Activated T-helper 2 cell treated with anti-CD3 and anti-CD28 coated beads, Interferon-gamma antibody, Interleukin-2, Interleukin-4, amounts not matched to agents 10 μg/mL and 5 μg/mL and 100 μg/mL, durations not matched to agents 14 hours and 24 hours and 36 hours (primary cell): ENCODE results near the gene ATG16L2. TPM values are rescaled to one million over a fixed set of nuclear protein-coding genes. Genes with fewer than 3 reads are reported as not detected.
"Not testable (repeated sequence)": the region's sequence is repeated elsewhere in the genome, so short reads cannot be mapped to it uniquely, and the experiment has no call there.

Experiments
- DNase-seq: peaks from one replicate; pipeline ENCODE4 v3.0.0; 2021; ENCODE audit warnings: low spot score
- H3K27ac Mint-ChIP-seq: one replicate; pipeline ENCODE4 v1.8.0; 2021; ENCODE audit warnings: mixed read lengths
- H3K27me3 Mint-ChIP-seq: one replicate; pipeline ENCODE4 v1.8.0; 2021; ENCODE audit warnings: low read depth, mixed read lengths
- H3K36me3 Mint-ChIP-seq: one replicate; pipeline ENCODE4 v1.8.0; 2021; ENCODE audit warnings: low read depth, mixed read lengths
- H3K4me1 Mint-ChIP-seq: one replicate; pipeline ENCODE4 v1.8.0; 2021; ENCODE audit warnings: low read depth, mixed read lengths
- H3K4me3 Mint-ChIP-seq: one replicate; pipeline ENCODE4 v1.8.0; 2021; ENCODE audit warnings: low read depth, mild to moderate bottlenecking, moderate library complexity, mixed read lengths
- H3K9me3 Mint-ChIP-seq: one replicate; pipeline ENCODE4 v1.8.0; 2021; ENCODE audit warnings: mixed read lengths
- intact Hi-C: fragments of 100-400 bp; cut with micrococcal nuclease; formaldehyde crosslinking; loops from one replicate; pipeline ENCODE4 v1.15.1; 2023
- total RNA-seq: library from RNA; stranded (reverse); gene quantifications from 2 replicates; pipeline ENCODE4 v1.2.3, GENCODE V29; 2022

Gene ATG16L2
- total RNA-seq, 1 donor from 2014 or later, result 87.1 TPM

DNA sequence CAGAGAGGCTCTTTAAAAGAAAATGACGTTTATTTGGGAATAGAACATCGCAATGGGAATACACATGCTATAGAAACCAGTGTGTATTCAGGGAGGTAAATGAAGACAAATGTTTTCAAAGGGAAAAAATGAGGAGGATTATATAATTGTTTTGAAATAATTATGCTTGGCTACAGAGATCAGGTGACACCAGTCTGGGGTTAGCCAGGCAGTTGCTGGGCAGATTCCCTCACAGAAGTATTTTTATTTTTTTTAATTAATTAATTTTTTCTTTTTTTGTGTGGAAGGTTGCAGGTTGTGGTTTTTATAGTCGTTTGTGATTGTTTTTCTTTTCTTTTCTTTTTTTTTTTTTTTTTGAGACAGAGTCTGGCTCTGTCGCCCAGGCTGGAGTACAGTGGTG, 14.8 kb upstream of the ATG16L2 start:
- Mint-ChIP-seq H3K27me3 (no peaks in the 10 kb centered on the region), H3K4me1 (peaks cover 5% of the 10 kb centered on the region), H3K4me3 (no peak overlapping the region), H3K27ac (no peak overlapping the region), H3K36me3 (no peaks in the 10 kb centered on the region), H3K9me3 (no peaks in the 10 kb centered on the region)
- intact Hi-C loops, result no loop called here
- no peak for DNase-seq

DNA sequence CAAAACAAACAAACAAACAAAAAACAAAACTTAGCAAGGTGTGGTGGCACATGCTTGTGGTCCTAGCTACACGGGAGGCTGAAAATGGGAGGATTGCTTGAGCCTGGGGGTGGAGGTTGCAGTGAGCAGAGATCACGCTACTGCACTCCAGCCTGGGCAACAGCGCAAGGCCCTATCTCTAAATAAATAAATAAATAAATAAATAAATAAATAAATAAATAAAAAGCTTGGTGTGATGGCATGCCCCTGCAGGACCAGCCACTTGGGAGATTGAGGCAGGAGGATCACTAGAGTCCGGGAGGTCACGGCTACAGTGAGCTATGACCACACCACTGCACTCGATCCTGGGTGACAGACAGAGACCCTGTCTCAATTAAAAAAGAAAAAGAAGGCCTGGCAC, 11.4 kb upstream of the ATG16L2 start:
- no peak for DNase-seq
- peaks cover 1% of the 10 kb centered on the region for H3K4me1 Mint-ChIP-seq
- no peak overlapping the region for H3K4me3 Mint-ChIP-seq
- intact Hi-C loops, result no loop called here
- no peaks in the 10 kb centered on the region for H3K27me3 Mint-ChIP-seq
- peaks cover 15% of the 10 kb centered on the region for H3K36me3 Mint-ChIP-seq
- no peaks in the 10 kb centered on the region for H3K9me3 Mint-ChIP-seq
- no peak overlapping the region for H3K27ac Mint-ChIP-seq

DNA sequence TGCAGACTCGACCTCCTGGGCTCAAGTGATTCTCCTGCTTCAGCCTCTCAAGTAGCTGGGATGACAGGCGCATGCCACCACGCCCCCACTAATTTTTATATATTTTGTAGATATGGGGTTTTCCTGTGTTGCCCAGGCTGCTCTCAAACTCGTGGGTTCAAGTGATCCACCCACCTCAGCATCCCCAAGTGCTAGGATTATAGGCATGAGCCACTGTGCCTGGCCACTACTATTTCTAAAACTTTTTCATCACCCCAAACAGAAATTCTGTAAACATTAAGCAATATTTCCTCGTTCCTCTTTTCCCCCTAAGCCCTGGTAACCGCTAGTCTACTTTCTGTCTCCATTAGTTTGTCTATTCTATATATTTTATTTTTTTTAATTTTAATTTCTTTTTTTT, 9.0 kb upstream of the ATG16L2 start:
- Mint-ChIP-seq H3K27ac (no peak overlapping the region), H3K4me1 (peaks cover 5% of the 10 kb centered on the region), H3K36me3 (peaks cover 35% of the 10 kb centered on the region), H3K9me3 (no peaks in the 10 kb centered on the region), H3K27me3 (no peaks in the 10 kb centered on the region), H3K4me3 (no peak overlapping the region)
- intact Hi-C loops, result no loop called here
- DNase-seq, result no peak

DNA sequence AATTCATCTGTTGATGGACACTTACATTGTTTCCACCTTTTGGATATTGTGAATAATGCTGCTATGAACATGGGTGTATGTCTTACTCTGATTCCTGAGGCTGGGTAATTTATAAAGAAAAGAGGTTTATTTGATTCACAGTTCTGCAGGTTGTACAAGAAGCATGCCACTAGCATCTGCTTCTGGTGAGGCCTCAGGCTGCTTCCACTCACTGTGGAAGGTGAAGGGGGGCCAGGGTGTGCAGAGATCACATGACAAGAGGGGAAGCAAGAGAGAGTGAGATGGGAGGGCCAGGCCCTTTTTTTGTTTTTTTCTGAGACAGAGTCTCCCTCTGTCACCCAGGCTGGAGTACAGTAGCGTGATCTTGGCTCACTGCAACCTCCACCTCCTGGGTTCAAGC, 7.8 kb upstream of the ATG16L2 start:
- H3K4me1 Mint-ChIP-seq, intact Hi-C loops, H3K27me3 Mint-ChIP-seq, H3K4me3 Mint-ChIP-seq, DNase-seq, H3K9me3 Mint-ChIP-seq, H3K27ac Mint-ChIP-seq: not testable (repeated sequence)
- H3K36me3 Mint-ChIP-seq, result peaks cover 42% of the 10 kb centered on the region

DNA sequence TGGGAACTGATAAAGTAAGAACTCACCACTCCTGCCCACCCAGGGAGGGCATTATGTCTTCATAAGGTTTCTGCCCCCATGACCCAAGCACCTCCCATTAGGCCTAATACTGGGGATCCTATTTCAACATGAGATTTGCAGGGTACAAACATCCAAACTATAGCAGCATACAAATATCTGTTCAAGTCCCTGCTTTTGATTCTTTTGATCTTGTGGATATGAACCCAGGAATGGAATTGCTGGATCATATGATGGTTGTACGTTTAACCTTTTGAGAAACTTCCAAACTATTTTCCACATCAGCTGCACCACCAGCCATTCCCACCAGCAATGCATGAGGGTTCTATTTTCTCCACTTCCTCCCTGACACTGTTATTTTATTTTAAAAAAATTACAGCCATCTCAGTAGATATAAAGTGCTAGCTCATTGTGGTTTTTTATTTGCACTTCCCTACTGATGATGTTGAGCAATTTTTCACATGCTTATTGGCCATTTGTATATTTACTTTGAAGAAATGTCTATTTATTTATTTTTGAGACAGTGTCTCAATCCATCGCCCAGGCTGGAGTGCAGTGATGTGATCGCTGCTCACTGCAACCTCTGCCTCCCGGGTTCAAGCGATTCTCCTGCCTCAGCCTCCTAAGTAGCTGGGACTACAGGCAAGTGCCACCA, 7.1 kb upstream of the ATG16L2 start:
- no peaks in the 10 kb centered on the region for H3K9me3 Mint-ChIP-seq
- peaks cover 14% of the 10 kb centered on the region for H3K4me1 Mint-ChIP-seq
- H3K27ac Mint-ChIP-seq, result no peak overlapping the region
- no peak for DNase-seq
- intact Hi-C loops, result no loop called here
- H3K36me3 Mint-ChIP-seq, result peaks cover 50% of the 10 kb centered on the region
- no peak overlapping the region for H3K4me3 Mint-ChIP-seq
- no peaks in the 10 kb centered on the region for H3K27me3 Mint-ChIP-seq

DNA sequence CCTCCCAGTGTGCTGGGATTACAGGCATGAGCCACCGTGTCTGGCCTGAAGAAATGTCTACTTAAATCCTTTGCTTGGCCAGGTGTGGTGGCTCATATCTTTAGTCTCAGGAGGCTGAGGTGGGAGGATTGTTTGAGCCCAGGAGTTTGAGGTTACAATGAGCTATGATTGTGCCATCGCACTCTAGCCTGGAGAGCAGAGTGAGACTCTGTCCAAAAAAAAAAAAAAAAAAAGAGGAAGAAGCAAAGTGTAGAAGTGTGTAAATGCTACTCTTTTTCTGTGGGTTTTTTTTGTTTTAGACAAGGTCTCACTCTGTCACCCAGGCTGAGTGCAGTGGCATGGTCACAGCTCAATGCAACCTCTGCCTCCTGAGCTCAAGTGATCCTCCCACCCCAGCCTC, 6.4 kb upstream of the ATG16L2 start:
- Mint-ChIP-seq H3K9me3 (no peaks in the 10 kb centered on the region), H3K4me3 (no peak overlapping the region), H3K4me1 (peaks cover 17% of the 10 kb centered on the region), H3K36me3 (peaks cover 54% of the 10 kb centered on the region), H3K27ac (no peak overlapping the region), H3K27me3 (no peaks in the 10 kb centered on the region)
- no peak for DNase-seq
- intact Hi-C loops, result no loop called here

DNA sequence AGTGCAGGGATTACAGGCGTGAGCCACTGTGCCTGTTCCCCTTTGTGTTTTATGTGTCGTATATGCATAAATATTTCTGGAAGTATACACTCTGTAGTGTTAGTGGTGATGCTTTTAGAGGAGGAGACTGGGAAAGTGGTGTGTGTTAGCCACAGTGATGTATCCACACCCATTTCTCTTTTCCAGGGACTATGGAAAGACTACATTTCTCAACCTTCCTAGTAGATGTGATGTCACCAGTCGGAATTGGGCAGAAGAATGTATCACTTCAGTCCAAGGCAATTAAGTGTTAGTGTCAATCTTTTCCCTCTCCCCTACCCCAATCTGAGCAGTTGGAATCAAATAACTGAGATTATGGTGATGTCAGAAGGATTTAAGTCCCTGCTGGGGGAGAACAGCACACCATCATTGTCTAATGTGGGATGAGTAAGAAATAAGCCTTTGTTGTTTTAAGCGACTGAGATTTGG, 5.8 kb upstream of the ATG16L2 start:
- no peak for DNase-seq
- H3K27me3 Mint-ChIP-seq, result no peaks in the 10 kb centered on the region
- peaks cover 20% of the 10 kb centered on the region for H3K4me1 Mint-ChIP-seq
- H3K27ac Mint-ChIP-seq, result peak overlapping the region; percentile 40
- H3K9me3 Mint-ChIP-seq, result no peaks in the 10 kb centered on the region
- H3K36me3 Mint-ChIP-seq, result peaks cover 60% of the 10 kb centered on the region
- no peak overlapping the region for H3K4me3 Mint-ChIP-seq
- intact Hi-C loops, result no loop called here

DNA sequence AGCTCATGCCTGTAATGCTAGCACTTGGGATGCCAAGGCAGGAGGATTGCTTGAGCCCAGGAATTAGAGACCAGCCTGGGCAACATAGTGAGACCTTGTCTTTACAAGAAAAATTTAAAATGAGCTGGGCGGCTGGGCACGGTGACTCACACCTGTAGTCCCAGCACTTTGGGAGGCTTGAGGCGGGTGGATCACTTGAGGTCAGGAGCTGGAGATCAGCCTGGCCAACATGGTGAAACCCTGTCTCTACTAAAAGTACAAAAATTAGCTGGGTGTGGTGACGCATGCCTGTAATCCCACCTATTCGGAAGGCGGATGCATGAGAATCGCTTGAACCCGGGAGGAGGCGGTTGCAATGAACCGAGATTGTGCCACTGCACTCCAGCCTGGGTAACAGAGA, 2.5 kb upstream of the ATG16L2 start:
- H3K27ac Mint-ChIP-seq, result peak overlapping the region; percentile 24
- H3K4me1 Mint-ChIP-seq, result peaks cover 31% of the 10 kb centered on the region
- H3K27me3 Mint-ChIP-seq, H3K9me3 Mint-ChIP-seq, DNase-seq: not testable (repeated sequence)
- H3K36me3 Mint-ChIP-seq, result peaks cover 60% of the 10 kb centered on the region
- peak overlapping the region; percentile 75 for H3K4me3 Mint-ChIP-seq
- intact Hi-C loops, result loop anchor here (5.0 kb wide), 1 partner anchor 74 kb away; no protein-coding TSS in a partner anchor

DNA sequence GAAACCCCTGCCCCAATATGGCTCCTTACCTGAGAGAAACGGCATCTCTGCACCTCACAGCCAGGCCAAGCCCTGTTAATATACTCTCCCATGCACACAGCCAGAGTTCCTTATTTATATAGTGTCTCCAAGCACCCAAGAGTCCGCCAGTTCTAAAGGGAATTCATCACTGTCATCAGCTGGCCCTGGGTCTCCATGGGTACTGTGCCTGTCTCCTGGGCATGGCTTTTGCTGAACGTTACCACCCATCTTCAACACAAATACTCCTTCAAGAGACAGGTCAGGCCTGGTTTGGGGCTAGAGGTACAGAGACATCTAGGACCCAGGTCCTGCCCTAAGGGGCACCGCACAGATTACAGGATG, 1.6 kb upstream of the ATG16L2 start:
- DNase-seq, result no peak
- no peaks in the 10 kb centered on the region for H3K27me3 Mint-ChIP-seq
- intact Hi-C loops, result loop anchor here (5.0 kb wide), 1 partner anchor 75 kb away; no protein-coding TSS in a partner anchor
- peak overlapping the region; percentile 97 for H3K27ac Mint-ChIP-seq
- H3K9me3 Mint-ChIP-seq, result no peaks in the 10 kb centered on the region
- H3K4me1 Mint-ChIP-seq, result peaks cover 35% of the 10 kb centered on the region
- peak overlapping the region; percentile 99 for H3K4me3 Mint-ChIP-seq
- peaks cover 61% of the 10 kb centered on the region for H3K36me3 Mint-ChIP-seq

DNA sequence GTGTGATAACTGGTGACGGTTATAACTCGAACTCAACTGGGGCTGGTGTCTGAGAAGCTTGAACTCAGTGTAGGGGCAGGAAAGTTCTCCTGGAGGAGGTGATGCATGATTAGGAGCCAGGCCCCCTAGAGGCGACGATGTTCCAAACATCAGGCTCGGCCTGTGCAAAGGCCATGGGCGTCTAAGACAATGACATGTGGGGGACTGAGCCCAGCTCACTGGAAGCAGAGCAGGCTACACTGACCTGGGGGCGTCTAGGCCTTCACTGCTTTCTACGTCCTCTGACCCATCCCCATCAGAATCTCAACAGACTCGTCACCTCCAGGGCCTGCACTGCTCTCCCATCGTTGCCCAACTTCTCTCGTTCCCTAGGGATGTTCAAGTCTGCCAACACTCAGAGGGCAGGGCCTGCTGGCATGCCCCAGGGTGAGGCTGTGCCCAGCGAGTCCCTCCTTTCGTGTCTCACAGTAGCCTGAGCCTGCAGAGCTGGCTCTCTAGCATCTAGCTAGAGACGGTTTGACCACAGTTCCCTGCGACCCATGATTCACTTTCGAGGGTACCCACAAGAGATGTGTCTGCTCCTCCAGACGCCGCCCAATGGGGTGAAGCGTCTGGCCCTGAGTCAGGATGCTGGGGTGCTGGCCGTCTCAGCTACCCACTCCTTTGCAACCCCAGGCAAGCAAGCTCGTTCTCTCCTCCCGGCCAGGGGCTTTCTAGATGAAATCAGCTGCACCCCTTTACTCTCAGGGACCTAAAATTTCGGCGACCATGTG, 1.1 kb upstream of the ATG16L2 start:
- Mint-ChIP-seq H3K4me1 (peaks cover 36% of the 10 kb centered on the region), H3K27ac (peak overlapping the region; percentile 97), H3K27me3 (no peaks in the 10 kb centered on the region), H3K9me3 (no peaks in the 10 kb centered on the region), H3K36me3 (peaks cover 60% of the 10 kb centered on the region), H3K4me3 (peak overlapping the region; percentile 99)
- peak; percentile 66 for DNase-seq
- intact Hi-C loops, result loop anchor here (1.0 to 5.0 kb wide), 2 partner anchors 19 to 76 kb away; partner anchors contain the start of gene STARD10

DNA sequence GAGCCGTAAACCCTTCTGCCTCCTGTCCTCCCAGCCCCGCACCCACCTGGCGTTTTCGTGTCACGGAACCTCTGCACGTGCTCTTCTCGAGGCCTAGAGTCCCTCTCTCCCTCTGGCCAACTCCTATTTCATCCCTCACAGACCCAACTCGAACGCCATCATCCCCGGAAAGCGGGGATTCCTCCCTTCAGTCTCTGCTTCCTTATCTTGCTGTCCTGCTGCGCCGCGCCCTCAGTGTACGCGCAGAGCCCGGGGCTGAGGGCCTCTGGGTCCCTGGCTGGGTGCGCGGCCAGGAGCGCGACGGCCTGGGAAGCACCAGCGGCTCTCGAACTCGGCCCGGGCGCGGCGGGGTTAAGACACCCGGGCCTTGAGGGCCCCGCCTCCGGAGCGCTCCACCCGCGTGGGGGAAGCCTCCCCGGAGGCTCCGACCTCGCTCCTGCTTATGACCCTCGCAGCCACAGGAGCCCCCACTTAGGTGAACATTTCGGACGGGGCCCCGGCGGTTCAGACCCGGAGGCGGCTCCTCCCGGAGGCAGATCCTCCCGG, 398 bp upstream of the ATG16L2 start:
- H3K27me3 Mint-ChIP-seq, result no peaks in the 10 kb centered on the region
- H3K4me1 Mint-ChIP-seq, result peaks cover 32% of the 10 kb centered on the region
- intact Hi-C loops, result loop anchor here (1.0 to 5.0 kb wide), 4 partner anchors 20 to 327 kb away; partner anchors contain the start of genes ARAP1 and STARD10
- peak overlapping the region; percentile 99 for H3K4me3 Mint-ChIP-seq
- DNase-seq, result no peak
- H3K36me3 Mint-ChIP-seq, result peaks cover 61% of the 10 kb centered on the region
- H3K9me3 Mint-ChIP-seq, result no peaks in the 10 kb centered on the region
- peak overlapping the region; percentile 97 for H3K27ac Mint-ChIP-seq

DNA sequence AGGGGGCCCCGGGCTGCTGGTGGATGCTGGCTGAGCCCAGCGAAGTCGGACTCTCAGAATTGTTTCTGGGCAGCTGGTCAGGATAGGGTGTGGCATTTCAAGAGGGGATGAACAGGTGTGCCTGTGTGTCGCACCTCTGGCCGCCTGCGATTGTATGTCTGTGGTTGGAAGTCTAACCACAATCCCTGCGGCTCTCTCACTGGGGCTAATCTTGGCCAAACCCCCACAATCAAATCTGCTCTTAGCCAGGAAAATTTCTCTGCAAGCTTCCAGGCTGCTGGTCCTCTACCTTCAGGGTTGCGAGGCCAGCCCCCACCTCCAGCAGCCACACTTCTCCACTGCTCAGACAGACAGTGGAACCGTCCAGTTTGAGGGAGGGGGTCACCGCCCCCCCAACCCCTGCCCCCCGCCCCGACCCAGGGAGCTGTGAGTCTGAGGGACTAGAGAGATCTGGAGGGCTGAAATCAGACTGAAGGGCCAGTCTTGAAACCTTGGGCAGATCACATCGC, 953 bp downstream of the ATG16L2 start:
- Mint-ChIP-seq H3K4me1 (peaks cover 37% of the 10 kb centered on the region), H3K27ac (peak overlapping the region; percentile 98), H3K27me3 (no peaks in the 10 kb centered on the region), H3K36me3 (peaks cover 61% of the 10 kb centered on the region), H3K9me3 (no peaks in the 10 kb centered on the region), H3K4me3 (peak overlapping the region; percentile 98)
- peak; percentile 23 for DNase-seq
- intact Hi-C loops, result loop anchor here (1.0 to 2.0 kb wide), 3 partner anchors 62 to 326 kb away; partner anchors contain the start of gene ARAP1
